Measurements from ENCODE around the gene LGR4.
A peak's percentile ranks its signal among the peaks of the same experiment; 100 is the strongest.

LGR4 gene

GRCh38 chr11:27418356-27418755 is 54.2 kb downstream of the LGR4 start (continued):
- TF ChIP-seq ZNF585B (tag by site-specific recombination; IDR thresholded peaks at IDR 0.05) (no peak), SALL2 (tag by site-specific recombination; IDR thresholded peaks at IDR 0.05; ENCODE audit: borderline replicate concordance) (no peak), MYNN (tag by site-specific recombination; IDR thresholded peaks at IDR 0.05; ENCODE audit: borderline replicate concordance) (no peak), KLF10 (tag by site-specific recombination; IDR thresholded peaks at IDR 0.05) (no peak), ZBTB11 (tag by site-specific recombination; conservative IDR thresholded peaks at IDR 0.05; ENCODE audit: low read depth) (no peak), ZNF792 (tag by site-specific recombination; IDR thresholded peaks at IDR 0.05) (no peak)

- ChIA-PET CTCF (no interaction called here), POLR2A (no interaction called here)
- Histone ChIP-seq H3K4me3 (ENCODE audit: low read depth, low read length) (no peak overlapping the region), H3K36me3 (ENCODE audit: control insufficient read depth in 2 of 2, insufficient read depth in 1 of 2, low read length in 2 of 2) (no peaks in the 10 kb centered on the region), H3K4me1 (ENCODE audit: control insufficient read depth, insufficient read depth, low read length) (peaks cover 12% of the 10 kb centered on the region), H3K9me3 (ENCODE audit: control insufficient read depth, insufficient read depth, low read depth, low read length) (no peaks in the 10 kb centered on the region), H3K27ac (ENCODE audit: extremely low read depth, low read depth, low read length) (0 out of 2 replicates have a peak overlapping the region, but pooled peaks have one; percentile 2)
- TF ChIP-seq FEZF1 (tag by site-specific recombination; IDR thresholded peaks at IDR 0.05) (peak; percentile 69; the same call in 1 of the 2 replicates), ZFHX2 (tag by site-specific recombination; conservative IDR thresholded peaks at IDR 0.05) (no peak), WT1 (tag by site-specific recombination; IDR thresholded peaks at IDR 0.05) (peak; percentile 29; the same call in 1 of the 2 replicates), ZNF433 (tag by site-specific recombination; IDR thresholded peaks at IDR 0.05; ENCODE audit: low read depth) (no peak), ZBTB8A (tag by site-specific recombination; IDR thresholded peaks at IDR 0.05) (no peak), PRDM6 (tag by site-specific recombination; IDR thresholded peaks at IDR 0.05) (peak; percentile 66; the same call in 1 of the 2 replicates), SCRT1 (tag by site-specific recombination; IDR thresholded peaks at IDR 0.05; ENCODE audit: borderline replicate concordance) (0 out of 2 replicates have a peak, but pooled peaks have one; percentile 31), ZNF239 (tag by site-specific recombination; IDR thresholded peaks at IDR 0.05) (no peak), ZNF174 (tag by site-specific recombination; IDR thresholded peaks at IDR 0.05) (no peak), ZNF366 (tag by site-specific recombination; conservative IDR thresholded peaks at IDR 0.05) (0 out of 2 replicates have a peak, but pooled peaks have one; percentile 17), OSR2 (tag by site-specific recombination; IDR thresholded peaks at IDR 0.05) (0 out of 2 replicates have a peak, but pooled peaks have one; percentile 41), ZNF324 (tag by site-specific recombination; IDR thresholded peaks at IDR 0.05) (no peak), PRDM10 (tag by site-specific recombination; IDR thresholded peaks at IDR 0.05) (0 out of 2 replicates have a peak, but pooled peaks have one; percentile 15), MZF1 (tag by site-specific recombination; IDR thresholded peaks at IDR 0.05; ENCODE audit: borderline replicate concordance) (peak; percentile 89)
- TF ChIP-seq, protein P1, sequence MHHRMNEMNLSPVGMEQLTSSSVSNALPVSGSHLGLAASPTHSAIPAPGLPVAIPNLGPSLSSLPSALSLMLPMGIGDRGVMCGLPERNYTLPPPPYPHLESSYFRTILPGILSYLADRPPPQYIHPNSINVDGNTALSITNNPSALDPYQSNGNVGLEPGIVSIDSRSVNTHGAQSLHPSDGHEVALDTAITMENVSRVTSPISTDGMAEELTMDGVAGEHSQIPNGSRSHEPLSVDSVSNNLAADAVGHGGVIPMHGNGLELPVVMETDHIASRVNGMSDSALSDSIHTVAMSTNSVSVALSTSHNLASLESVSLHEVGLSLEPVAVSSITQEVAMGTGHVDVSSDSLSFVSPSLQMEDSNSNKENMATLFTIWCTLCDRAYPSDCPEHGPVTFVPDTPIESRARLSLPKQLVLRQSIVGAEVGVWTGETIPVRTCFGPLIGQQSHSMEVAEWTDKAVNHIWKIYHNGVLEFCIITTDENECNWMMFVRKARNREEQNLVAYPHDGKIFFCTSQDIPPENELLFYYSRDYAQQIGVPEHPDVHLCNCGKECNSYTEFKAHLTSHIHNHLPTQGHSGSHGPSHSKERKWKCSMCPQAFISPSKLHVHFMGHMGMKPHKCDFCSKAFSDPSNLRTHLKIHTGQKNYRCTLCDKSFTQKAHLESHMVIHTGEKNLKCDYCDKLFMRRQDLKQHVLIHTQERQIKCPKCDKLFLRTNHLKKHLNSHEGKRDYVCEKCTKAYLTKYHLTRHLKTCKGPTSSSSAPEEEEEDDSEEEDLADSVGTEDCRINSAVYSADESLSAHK (tag by site-specific recombination; IDR thresholded peaks at IDR 0.05), result peak; percentile 96
- TF ChIP-seq, protein P2, sequence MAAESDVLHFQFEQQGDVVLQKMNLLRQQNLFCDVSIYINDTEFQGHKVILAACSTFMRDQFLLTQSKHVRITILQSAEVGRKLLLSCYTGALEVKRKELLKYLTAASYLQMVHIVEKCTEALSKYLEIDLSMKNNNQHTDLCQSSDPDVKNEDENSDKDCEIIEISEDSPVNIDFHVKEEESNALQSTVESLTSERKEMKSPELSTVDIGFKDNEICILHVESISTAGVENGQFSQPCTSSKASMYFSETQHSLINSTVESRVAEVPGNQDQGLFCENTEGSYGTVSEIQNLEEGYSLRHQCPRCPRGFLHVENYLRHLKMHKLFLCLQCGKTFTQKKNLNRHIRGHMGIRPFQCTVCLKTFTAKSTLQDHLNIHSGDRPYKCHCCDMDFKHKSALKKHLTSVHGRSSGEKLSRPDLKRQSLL (tag by site-specific recombination; IDR thresholded peaks at IDR 0.05), result no peak
Observed at GRCh38 chr11:27416568-27417176, 55.9 kb downstream of the LGR4 start.
